GM12891 (cell line): ENCODE measurements around the gene NRTN.
"Not testable (repeated sequence)": the region's sequence is repeated elsewhere in the genome, so short reads cannot be mapped to it uniquely, and the experiment has no call there.

Experiments used
- DNase-seq: peaks from one replicate; pipeline ENCODE4 v3.0.0; 2011; ENCODE audit warnings: low spot score; ENCODE audit not compliant: insufficient read length
- FAIRE-seq: peaks from 2 replicates; lab custom pipeline; 2011; peaks lifted over from hg19 to GRCh38; lab: Jason Lieb, UNC
- PAX5 ChIP-seq: IDR thresholded peaks from 2 replicates; pipeline ENCODE4 v1.6.1; 2011; ENCODE audit warnings: low read length, moderate library complexity, mild to moderate bottlenecking; ENCODE audit not compliant: insufficient read depth, severe bottlenecking
- POLR2A ChIP-seq: IDR thresholded peaks from 2 replicates; pipeline ENCODE4 v1.6.1; 2011; ENCODE audit warnings: low read depth, low read length, control low read depth
- POLR2AphosphoS5 ChIP-seq: IDR thresholded peaks from 2 replicates; pipeline ENCODE4 v1.6.1; 2011; ENCODE audit warnings: low read depth, low read length, control low read depth
- POU2F2 ChIP-seq: IDR thresholded peaks from 2 replicates; pipeline ENCODE4 v1.6.1; 2011; ENCODE audit warnings: low read depth, mild to moderate bottlenecking, control low read depth, low read length, moderate library complexity
- SPI1 ChIP-seq: IDR thresholded peaks from 2 replicates; pipeline ENCODE4 v1.6.1; 2011; ENCODE audit warnings: low read depth, low read length, control low read depth
- TAF1 ChIP-seq: IDR thresholded peaks from 2 replicates; pipeline ENCODE4 v1.6.1; 2011; ENCODE audit warnings: low read depth, low read length, control low read depth

The NRTN gene

GRCh38 chr19:5850189-5850588 lies 45.3 kb downstream of the NRTN start:
- FAIRE-seq (no peak), DNase-seq (no peak)
- no peak for TF ChIP-seq POU2F2
- TF ChIP-seq PAX5, result no peak
- TF ChIP-seq SPI1, result no peak
- TF ChIP-seq POLR2A, result no peak
- TF ChIP-seq POLR2AphosphoS5, result no peak
- TF ChIP-seq TAF1, result no peak

DNA sequence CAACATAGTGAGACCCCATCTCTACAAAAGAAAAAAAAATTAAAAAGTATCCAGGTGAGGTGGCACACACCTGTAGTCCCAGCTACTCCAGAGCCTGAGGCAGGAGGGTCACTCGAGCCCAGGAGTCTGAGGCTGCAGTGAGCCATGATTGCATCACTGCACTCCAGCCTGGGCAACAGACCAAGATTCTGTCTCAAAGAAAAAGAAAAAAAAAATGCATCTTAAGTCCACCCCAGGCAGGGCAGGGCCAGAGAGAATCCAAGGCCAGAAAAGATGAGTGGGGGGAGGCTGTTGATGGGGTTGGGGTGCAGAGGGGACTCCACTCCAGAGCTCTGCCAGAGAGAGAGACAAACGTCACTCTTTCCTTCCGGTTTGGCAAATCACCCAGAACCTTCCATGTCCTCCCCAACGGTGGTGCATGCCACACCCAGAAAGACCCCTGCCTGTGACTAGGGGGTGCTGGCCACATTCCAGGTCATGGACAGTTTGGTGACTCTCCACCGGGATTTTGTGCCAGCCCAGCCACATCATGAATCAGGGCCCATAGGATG lies 46.0 kb downstream of the NRTN start:
- DNase-seq (no peak), FAIRE-seq (no peak)

DNA sequence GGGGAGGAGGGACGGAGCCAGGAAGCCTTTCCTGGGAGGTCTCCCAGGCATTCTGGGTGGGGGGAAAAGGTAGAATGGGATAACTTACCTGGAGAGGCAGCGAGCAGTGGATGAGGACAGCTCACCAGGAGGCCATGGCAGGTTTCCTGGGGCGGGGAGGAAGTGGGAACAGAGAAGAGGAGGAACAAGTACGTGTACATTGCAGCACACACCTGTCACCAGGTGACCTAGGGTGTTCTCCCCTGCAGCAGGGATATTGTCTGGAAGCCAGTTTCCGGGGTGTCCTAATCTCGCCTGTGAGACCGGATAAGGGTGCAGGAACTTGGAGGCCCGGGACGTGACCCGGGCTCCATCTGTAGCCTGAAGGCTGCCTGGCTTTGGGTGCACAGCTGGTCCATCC lies 46.4 kb downstream of the NRTN start, which contains the start of gene FUT3:
FUT3 (minus strand) TSS at position 148 of the 400 bp plus-strand sequence.
- TF ChIP-seq POLR2A (no peak), TAF1 (no peak), POU2F2 (no peak), SPI1 (no peak), POLR2AphosphoS5 (no peak), PAX5 (no peak)
- FAIRE-seq (no peak), DNase-seq (no peak)

More for the DNA sequence above, 46.0 kb downstream of the NRTN start:
- no peak for TF ChIP-seq POU2F2
- TF ChIP-seq POLR2AphosphoS5, result no peak
- TF ChIP-seq POLR2A, result no peak
- TF ChIP-seq PAX5, result no peak
- no peak for TF ChIP-seq SPI1
- no peak for TF ChIP-seq TAF1

DNA sequence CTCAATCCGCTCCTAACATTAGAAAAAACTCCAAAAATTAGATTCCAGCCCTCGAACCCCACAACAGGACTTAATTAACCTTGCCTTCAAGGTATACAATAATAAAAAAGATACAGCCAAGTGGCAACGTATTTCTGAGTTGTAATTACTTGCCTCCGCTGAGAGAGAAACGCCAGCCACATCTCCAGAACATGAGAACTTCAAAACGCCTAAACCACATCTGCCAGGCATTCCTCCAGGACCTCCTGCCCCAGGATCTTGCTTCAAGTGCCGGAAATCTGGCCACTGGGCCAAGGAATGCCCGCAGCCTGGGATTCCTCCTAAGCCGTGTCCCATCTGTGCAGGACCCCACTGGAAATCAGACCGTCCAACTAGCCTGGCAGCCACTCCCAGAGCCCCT lies 49.3 kb downstream of the NRTN start:
- FAIRE-seq, DNase-seq: not testable (repeated sequence)

GRCh38 chr19:5855151-5855550 lies 50.3 kb downstream of the NRTN start:
- DNase-seq, FAIRE-seq: not testable (repeated sequence)

- DNase-seq (no peak), FAIRE-seq (no peak)
- TF ChIP-seq POLR2A (no peak), PAX5 (no peak), POU2F2 (no peak), POLR2AphosphoS5 (no peak), SPI1 (no peak), TAF1 (no peak)
Observed at GRCh38 chr19:5857203-5858081, 52.6 kb downstream of the NRTN start.

- FAIRE-seq (no peak), DNase-seq (no peak)
- no peak for TF ChIP-seq SPI1
- TF ChIP-seq POLR2A, result no peak
- no peak for TF ChIP-seq POU2F2
- no peak for TF ChIP-seq PAX5
- no peak for TF ChIP-seq POLR2AphosphoS5
- TF ChIP-seq TAF1, result no peak
Observed at GRCh38 chr19:5863030-5863665, 58.3 kb downstream of the NRTN start.

DNA sequence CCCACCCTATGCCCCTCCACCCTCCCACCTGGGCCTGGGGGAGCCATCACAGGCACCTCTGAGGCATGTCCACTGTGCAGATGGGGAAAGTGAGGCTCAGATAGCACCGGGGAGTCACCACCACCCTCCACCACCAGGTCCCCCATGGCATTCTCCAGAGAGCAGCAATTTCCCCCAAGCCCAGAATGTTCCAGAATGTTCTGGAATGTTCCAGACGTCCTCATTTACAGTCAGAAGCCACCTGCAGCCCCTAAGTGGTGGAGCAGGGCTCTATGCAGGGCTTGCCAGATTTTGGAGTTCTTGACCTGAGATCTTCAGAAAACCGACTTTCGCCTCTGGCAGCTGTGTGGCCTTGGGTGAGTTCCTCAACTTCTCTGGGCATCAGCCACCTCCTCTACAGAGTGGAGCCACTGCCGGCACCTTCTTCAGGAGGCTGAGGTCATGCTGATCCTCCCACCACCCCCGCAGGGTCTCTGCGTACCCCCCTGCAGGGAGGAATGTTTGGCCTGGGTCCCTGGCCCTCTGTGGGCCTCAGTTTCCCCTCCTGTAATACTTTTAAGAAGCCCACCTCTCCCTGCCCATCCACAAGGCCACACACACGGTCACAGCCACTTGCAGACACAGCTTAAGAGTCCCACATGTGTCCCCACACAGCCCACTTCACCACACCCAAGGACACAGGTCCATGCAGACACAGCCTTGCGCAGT lies 59.3 kb downstream of the NRTN start:
- TF ChIP-seq POLR2AphosphoS5 (no peak), PAX5 (no peak), POLR2A (no peak), TAF1 (no peak), POU2F2 (no peak)
- DNase-seq (no peak), FAIRE-seq (no peak)

- no peak for FAIRE-seq
Observed at GRCh38 chr19:5864725-5865486, 60.0 kb downstream of the NRTN start.

DNA sequence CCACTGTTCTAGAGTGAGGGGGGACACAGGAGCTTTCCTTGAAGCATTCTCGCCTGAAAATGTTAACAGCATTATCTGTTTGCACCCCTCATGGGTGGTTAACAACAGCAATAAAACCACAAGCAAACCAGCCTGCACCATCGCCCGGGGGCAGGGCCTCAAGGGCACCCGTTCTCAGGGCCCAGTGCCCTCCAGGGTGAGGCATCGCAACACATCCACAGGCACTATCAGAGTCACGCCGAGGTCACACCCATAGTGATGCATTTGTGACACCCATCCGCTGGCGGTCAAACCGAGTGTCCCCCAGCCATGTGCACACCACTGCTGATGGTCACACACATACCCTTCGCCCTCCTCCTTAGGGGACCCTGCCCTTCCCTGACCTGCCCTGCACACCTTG lies 60.9 kb downstream of the NRTN start:
- no peak for DNase-seq
- no peak for TF ChIP-seq POU2F2
- TF ChIP-seq SPI1, result no peak
- TF ChIP-seq POLR2AphosphoS5, result no peak
- TF ChIP-seq POLR2A, result no peak
- no peak for TF ChIP-seq TAF1
- TF ChIP-seq PAX5, result no peak
- FAIRE-seq, result no peak

More at GRCh38 chr19:5864725-5865486, 60.0 kb downstream of the NRTN start:
- TF ChIP-seq POLR2AphosphoS5, result no peak
- no peak for DNase-seq
